ENCODE results near the gene AVEN.

The AVEN gene

GRCh38 chr15:33982516-33982915 is 56.5 kb downstream of the AVEN start:
- DNase-seq = no peak

DNA sequence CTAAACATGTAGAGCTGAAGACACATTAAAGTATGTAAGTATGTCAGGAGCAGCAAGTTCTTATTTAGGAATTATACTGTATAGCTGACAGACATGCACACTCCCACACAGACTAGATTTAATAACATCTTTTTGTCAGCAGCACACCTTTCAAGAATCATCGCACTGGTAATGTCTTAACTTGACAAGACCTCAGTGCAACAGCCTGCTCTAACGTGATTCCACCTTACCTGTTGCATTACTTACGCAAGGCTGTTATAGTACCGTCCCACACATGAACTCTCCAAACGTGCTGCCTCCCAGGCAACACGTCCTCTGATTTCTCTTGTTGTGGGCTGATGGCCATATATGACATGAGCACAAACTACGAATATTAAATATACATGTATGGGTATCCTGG is 58.8 kb downstream of the AVEN start:
- no peak for DNase-seq

- no peak for DNase-seq
Measured at GRCh38 chr15:33975022-33975565, 63.9 kb downstream of the AVEN start.

- DNase-seq = no peak
Measured at GRCh38 chr15:33971811-33972210, 67.2 kb downstream of the AVEN start.

GRCh38 chr15:33968821-33969220 is 70.2 kb downstream of the AVEN start:
- no peak for DNase-seq

- DNase-seq = no peak
Measured at GRCh38 chr15:33968224-33968623, 70.8 kb downstream of the AVEN start, which contains the start of gene CHRM5. Gene CHRM5, plus strand, starts transcription at chr15:33968497. Its CDS starts 94,221 bp downstream, at chr15:34062718.

GRCh38 chr15:33964665-33965040 is 74.4 kb downstream of the AVEN start:
- no peak for DNase-seq

DNA sequence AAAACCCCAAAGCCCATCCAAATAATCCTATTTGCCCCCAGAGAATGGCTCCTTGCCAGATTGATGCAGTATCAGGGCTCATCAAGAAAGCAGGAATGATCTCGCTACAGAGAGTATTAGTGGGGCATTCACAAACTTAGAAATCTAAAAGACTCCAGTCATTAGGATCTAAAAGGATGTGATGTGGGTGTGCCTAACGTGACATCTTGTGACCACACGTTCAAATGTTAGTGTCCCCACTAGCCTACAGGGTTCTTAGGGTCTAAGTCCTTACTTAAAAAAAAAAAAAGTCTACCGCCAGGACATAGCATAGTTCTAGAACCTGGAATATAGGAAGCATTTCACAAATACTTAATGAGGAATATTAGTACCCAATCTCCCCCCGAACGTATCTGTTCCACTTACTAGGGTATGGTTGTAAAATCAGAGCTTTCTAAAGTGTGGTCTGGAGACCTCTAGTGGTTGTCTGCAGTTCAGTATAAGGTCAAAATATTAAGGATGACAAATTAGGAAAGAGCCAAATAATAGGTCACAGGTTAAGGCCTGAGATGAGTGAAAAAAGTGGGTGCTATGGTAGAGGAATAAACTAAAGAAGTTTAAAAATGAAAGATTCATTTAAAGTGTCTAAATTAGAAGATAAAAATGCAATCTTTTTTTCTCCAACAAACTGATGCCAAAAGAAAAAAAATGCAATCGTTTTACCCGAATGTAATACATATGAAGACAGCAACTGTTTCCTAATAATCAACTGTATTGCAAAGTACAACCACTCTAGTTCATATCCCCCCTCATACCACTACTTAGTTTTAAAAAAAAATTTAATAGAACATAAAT is 75.0 kb downstream of the AVEN start:
- DNase-seq = no peak

GRCh38 chr15:33960549-33960935 is 78.5 kb downstream of the AVEN start:
- no peak for DNase-seq

DNA sequence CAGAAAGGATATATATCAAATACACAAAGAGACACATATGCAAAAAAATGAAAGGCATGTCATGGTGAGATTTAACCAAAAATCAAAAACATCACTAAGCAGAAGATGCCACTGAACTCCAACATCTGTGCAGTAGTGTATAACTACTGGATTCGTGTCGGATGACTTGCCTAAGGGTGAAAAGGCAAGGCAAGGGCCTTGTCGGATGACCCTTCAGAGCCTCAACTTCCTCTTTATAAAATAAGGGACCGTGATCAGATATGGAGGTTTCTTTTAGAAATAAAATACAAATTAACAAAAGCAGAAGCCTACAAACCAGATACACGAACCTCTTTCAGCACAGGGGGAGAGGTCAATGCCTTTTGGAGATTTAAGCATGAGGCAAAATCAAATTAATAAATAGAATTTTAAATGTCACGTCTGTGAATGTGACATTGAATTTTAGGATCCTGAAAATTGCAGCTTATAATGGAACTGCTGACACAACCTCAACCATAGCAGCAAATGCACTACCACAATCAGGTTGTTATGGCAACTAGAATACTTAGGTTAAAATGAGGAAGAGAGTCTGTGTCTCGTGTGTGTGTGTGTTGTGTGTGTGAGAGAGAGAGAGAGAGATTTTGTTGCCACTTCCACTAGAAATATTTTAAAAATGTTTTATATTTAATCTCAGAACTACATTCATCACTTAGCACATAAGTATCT is 79.0 kb downstream of the AVEN start:
- no peak for DNase-seq

- DNase-seq = no peak
Measured at GRCh38 chr15:33956397-33956796, 82.6 kb downstream of the AVEN start.

GRCh38 chr15:33955945-33956344 is 83.1 kb downstream of the AVEN start:
- no peak for DNase-seq

DNA sequence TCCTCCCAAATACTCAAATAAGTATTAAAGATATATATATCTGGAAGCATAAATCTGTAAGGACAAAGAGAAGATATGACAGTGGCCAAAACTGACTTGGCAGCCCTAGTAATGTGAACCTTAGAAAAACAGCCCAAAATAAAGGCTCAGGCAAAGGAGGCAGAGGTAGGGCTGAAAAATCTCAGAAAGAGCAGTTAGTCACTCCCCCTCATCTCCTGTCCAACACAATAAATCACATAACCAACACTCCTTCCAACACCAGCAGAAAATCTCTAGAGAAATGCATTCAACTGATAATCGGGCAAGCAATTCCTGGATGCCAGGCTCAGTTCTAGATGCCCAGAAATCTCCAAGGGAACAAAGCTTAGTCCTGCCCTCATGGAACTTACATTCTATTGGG is 92.9 kb downstream of the AVEN start:
- no peak for DNase-seq

DNA sequence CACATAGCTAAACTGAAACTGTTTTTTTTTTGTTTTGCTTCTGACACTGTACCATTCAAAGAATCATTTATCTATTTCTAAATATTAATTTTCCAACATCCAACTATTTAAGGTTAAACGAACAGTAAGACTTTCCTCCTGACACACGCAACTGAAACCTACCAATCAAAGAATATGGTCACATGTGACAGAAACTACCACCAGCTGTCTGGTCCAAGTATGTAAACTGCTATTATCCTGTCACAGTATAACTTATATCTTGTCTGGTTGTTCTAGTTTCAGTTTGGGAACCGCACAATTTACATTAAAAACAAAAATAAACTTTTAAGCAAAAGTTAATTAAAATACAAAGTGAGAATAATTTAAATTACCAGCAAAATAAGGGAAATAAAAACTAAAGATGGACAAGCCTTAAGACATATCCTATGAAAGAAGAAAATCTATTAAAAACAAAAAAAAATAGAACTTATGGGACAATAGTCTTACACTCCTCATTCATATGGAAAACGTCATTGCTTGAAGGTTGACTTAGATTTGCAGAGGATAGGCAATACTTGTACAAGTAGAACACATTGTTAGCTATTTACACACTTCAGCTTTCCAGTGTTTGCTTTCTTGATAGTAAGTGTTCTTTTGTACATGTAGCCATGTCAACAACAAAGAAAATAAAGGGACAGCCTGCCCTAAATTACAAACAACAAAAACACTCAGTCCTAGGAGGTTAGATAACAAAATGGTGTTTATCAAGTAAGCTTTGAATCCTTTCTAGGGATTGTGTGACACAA is 97.5 kb downstream of the AVEN start:
- no peak for DNase-seq

DNA sequence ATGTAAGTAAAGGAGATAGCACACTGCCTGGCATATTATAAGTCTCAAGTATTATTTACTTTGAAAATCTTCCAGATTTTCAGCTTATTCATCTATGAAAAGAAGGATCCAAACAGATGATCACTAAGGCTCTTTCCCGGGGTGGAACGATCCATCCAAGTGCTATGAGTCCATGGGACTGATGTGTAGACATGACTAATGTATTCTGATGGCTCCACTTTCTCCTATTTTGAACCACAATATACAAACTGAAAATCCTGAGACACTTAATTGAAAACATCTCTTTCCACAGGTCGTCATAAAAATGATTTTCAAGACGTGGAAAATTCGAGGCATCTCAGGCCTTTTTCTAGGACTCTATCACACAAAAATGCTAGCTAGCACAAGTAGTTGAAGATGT is 104.1 kb downstream of the AVEN start:
- DNase-seq = no peak

DNA sequence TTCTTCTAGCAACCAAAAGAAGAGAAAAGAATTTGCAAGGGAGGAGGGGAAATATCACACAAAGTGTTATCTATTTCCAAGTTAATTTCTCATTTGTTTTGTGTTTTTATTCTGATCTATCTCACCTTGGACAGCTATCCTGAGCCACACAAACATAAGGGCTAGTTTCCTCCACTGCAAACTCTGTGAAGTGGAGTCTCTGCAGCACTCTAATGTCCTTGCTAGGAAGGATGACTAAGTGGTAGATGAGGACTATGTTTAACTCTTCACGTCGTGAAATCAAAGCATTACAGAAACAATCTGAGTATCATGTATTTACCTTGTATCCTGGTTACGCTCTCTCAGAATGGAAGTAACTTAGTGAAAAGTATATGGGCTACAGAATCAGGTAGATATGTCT is 104.6 kb downstream of the AVEN start:
- no peak for DNase-seq

GRCh38 chr15:33932734-33933133 is 106.3 kb downstream of the AVEN start:
- no peak for DNase-seq

- no peak for DNase-seq
Measured at GRCh38 chr15:33926260-33926659, 112.7 kb downstream of the AVEN start.

DNA sequence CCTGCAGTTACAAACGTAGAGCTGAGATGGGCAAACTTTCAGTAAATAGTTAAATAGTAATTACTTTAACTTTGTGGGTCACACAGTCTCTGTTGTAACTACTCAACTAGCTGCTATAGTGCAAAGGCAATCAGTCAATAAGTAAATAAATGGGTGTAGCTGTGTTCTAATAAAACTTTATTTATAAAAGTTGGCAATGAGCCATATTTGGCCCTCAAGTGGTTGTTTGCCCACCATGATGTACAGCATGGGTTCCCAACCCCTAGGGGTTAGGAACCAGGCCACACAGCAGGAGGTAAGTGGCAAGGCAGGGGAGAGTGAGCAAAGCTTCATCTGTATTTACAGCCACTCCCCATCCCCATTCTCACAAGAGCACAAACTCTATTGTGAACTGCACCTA is 115.6 kb downstream of the AVEN start:
- DNase-seq = no peak

GRCh38 chr15:33915571-33916407 is 123.2 kb downstream of the AVEN start:
- DNase-seq = no peak

- no peak for DNase-seq
Measured at GRCh38 chr15:33913459-33913858, 125.5 kb downstream of the AVEN start.

DNA sequence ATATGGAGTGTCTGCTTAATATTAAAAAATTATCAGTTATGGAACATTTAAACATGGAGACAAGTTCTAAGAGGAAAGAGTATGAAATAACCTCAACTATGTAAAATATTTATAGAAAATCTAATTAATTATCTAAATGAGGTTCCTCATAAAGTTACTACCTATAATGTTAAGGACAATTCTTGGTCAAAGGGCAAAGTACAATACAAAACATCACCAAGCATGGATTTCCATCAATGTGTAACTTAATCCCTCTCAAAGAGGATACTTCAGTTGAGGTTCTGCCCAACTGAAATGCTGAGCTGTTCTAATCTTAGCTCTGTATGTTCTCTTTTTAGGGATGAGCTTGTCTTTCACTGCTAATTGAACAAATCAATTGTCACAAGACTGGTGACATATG is 126.7 kb downstream of the AVEN start:
- DNase-seq = no peak
